ENCODE measurements around the gene ACAD8. TPM values are rescaled to one million over a fixed set of nuclear protein-coding genes. Genes with fewer than 3 reads are reported as not detected.

The ACAD8 gene
- total RNA-seq: 10 to 100 TPM; 19.2 to 25.2 TPM

GRCh38 chr11:134253188-134253993 lies at the start of gene ACAD8, which contains the start of gene THYN1:
Gene ACAD8 (plus strand): TSS chr11:134253568. CDS start chr11:134253601, 33 bp downstream.
Gene THYN1 (minus strand): TSS chr11:134253352. CDS start chr11:134252882, 470 bp downstream.
- H3K27ac Mint-ChIP-seq: peak within 1 kb of the TSS; percentile 89 to 91
- DNase-seq (ENCODE audit: low spot score in 2 of 2) (peak; percentile 91 to 94), ATAC-seq (peak; percentile 99)
- peaks cover 0 to 12% of the 10 kb centered on the region in 2 donors for H3K36me3 Mint-ChIP-seq
- no peaks in the 10 kb centered on the region for H3K9me3 Mint-ChIP-seq

- ATAC-seq (no peak), DNase-seq (ENCODE audit: low spot score in 2 of 2) (no peak)
- Mint-ChIP-seq H3K36me3 (peaks cover 23 to 49% of the 10 kb centered on the region in 2 donors), H3K27ac (no peak overlapping the region), H3K9me3 (no peaks in the 10 kb centered on the region)
Measured at GRCh38 chr11:134205729-134206128, 47.6 kb upstream of the ACAD8 start.

- ATAC-seq: no peak
- Mint-ChIP-seq H3K27ac (no peak overlapping the region), H3K9me3 (no peaks in the 10 kb centered on the region), H3K36me3 (peaks cover 23 to 50% of the 10 kb centered on the region in 2 donors)
- DNase-seq (ENCODE audit: low spot score in 2 of 2): no peak
Measured at GRCh38 chr11:134206185-134206584, 47.2 kb upstream of the ACAD8 start.

GRCh38 chr11:134207538-134208239 lies 45.7 kb upstream of the ACAD8 start:
- ATAC-seq (peak in 1 of 2 donors; percentile 24), DNase-seq (ENCODE audit: low spot score in 2 of 2) (peak in 1 of 2 donors; percentile 74)
- Mint-ChIP-seq H3K27ac (peak overlapping the region in 1 of 2 donors; percentile 60), H3K36me3 (peaks cover 23 to 44% of the 10 kb centered on the region in 2 donors), H3K9me3 (no peaks in the 10 kb centered on the region)

GRCh38 chr11:134215836-134216235 lies 37.5 kb upstream of the ACAD8 start:
- ATAC-seq (no peak), DNase-seq (ENCODE audit: low spot score in 2 of 2) (no peak)
- H3K27ac Mint-ChIP-seq: no peak overlapping the region
- no peaks in the 10 kb centered on the region for H3K9me3 Mint-ChIP-seq
- H3K36me3 Mint-ChIP-seq: peaks cover 5 to 21% of the 10 kb centered on the region in 2 donors

GRCh38 chr11:134216816-134217215 lies 36.6 kb upstream of the ACAD8 start:
- H3K9me3 Mint-ChIP-seq: no peaks in the 10 kb centered on the region
- no peak for ATAC-seq
- no peak for DNase-seq (ENCODE audit: low spot score in 2 of 2)
- H3K27ac Mint-ChIP-seq: no peak overlapping the region
- H3K36me3 Mint-ChIP-seq: peaks cover 6 to 17% of the 10 kb centered on the region in 2 donors

GRCh38 chr11:134223121-134223520 lies 30.2 kb upstream of the ACAD8 start:
- Mint-ChIP-seq H3K9me3 (no peaks in the 10 kb centered on the region), H3K27ac (peak overlapping the region; percentile 98 to 99), H3K36me3 (peaks cover 33 to 36% of the 10 kb centered on the region in 2 donors)
- ATAC-seq (no peak), DNase-seq (ENCODE audit: low spot score in 2 of 2) (peak in 1 of 2 donors; percentile 11)

GRCh38 chr11:134223836-134224709 lies 29.3 kb upstream of the ACAD8 start, which contains the start of the genes NCAPD3 and VPS26B:
Gene NCAPD3 (minus strand): TSS chr11:134223967. CDS start chr11:134223926, 41 bp downstream.
Gene VPS26B (plus strand): TSS chr11:134224671. CDS start chr11:134225123, 452 bp downstream.
- no peaks in the 10 kb centered on the region for H3K9me3 Mint-ChIP-seq
- peak within 1 kb of the TSS; percentile 98 to 99 for H3K27ac Mint-ChIP-seq
- ATAC-seq: peak; percentile 82
- DNase-seq (ENCODE audit: low spot score in 2 of 2): peak; percentile 94 to 96
- peaks cover 27 to 36% of the 10 kb centered on the region in 2 donors for H3K36me3 Mint-ChIP-seq

- ATAC-seq (peak; percentile 41 to 47), DNase-seq (ENCODE audit: low spot score in 2 of 2) (peak; percentile 68 to 74)
- H3K27ac Mint-ChIP-seq: peak overlapping the region; percentile 81 to 98
- H3K9me3 Mint-ChIP-seq: no peaks in the 10 kb centered on the region
- H3K36me3 Mint-ChIP-seq: peaks cover 26 to 36% of the 10 kb centered on the region in 2 donors
Measured at GRCh38 chr11:134224710-134225664, 28.4 kb upstream of the ACAD8 start.

- peaks cover 17 to 34% of the 10 kb centered on the region in 2 donors for H3K36me3 Mint-ChIP-seq
- ATAC-seq (no peak), DNase-seq (ENCODE audit: low spot score in 2 of 2) (no peak)
- H3K27ac Mint-ChIP-seq: no peak overlapping the region
- no peaks in the 10 kb centered on the region for H3K9me3 Mint-ChIP-seq
Measured at GRCh38 chr11:134226806-134227325, 26.5 kb upstream of the ACAD8 start.

- ATAC-seq: no peak
- no peak for DNase-seq (ENCODE audit: low spot score in 2 of 2)
Measured at GRCh38 chr11:134228625-134229024, 24.7 kb upstream of the ACAD8 start.

GRCh38 chr11:134229126-134229790 lies 24.1 kb upstream of the ACAD8 start:
- Mint-ChIP-seq H3K36me3 (peaks cover 0 to 12% of the 10 kb centered on the region in 2 donors), H3K27ac (peak overlapping the region; percentile 6 to 11), H3K9me3 (no peaks in the 10 kb centered on the region)
- no peak for DNase-seq (ENCODE audit: low spot score in 2 of 2)
- no peak for ATAC-seq

More at GRCh38 chr11:134228625-134229024, 24.7 kb upstream of the ACAD8 start:
- no peak overlapping the region for H3K27ac Mint-ChIP-seq
- peaks cover 0 to 17% of the 10 kb centered on the region in 2 donors for H3K36me3 Mint-ChIP-seq
- no peaks in the 10 kb centered on the region for H3K9me3 Mint-ChIP-seq

GRCh38 chr11:134230339-134230738 lies 23.0 kb upstream of the ACAD8 start:
- H3K9me3 Mint-ChIP-seq: no peaks in the 10 kb centered on the region
- H3K27ac Mint-ChIP-seq: peak overlapping the region in 1 of 2 donors; percentile 11
- ATAC-seq (no peak), DNase-seq (ENCODE audit: low spot score in 2 of 2) (no peak)
- H3K36me3 Mint-ChIP-seq: peaks cover 0 to 12% of the 10 kb centered on the region in 2 donors

GRCh38 chr11:134231958-134232659 lies 21.3 kb upstream of the ACAD8 start:
- no peaks in the 10 kb centered on the region for H3K9me3 Mint-ChIP-seq
- ATAC-seq (no peak), DNase-seq (ENCODE audit: low spot score in 2 of 2) (no peak)
- peaks cover 0 to 4% of the 10 kb centered on the region in 2 donors for H3K36me3 Mint-ChIP-seq
- no peak overlapping the region for H3K27ac Mint-ChIP-seq
